Ovary (tissue), 3 donors: Measurements from ENCODE around the gene XYLT1.

ENCODE experiments used
- POLR2A ChIP-seq: fragments of 450-650 bp; IDR thresholded peaks from one replicate; pipeline ENCODE4 v1.6.1; 2017; ENCODE audit warnings: antibody characterized with exemption, mild to moderate bottlenecking, moderate library complexity
- TF ChIP-seq, protein P1 (sequence below), 3 donors: fragments of 450-650 bp in 2 of 3; fragments of 200-600 bp in 1 of 3; IDR thresholded peaks; one replicate each; pipeline versions ENCODE4 v1.5.1 to v1.8.0; 2016 to 2022; ENCODE audit warnings: antibody characterized with exemption in 3 of 3, mild to moderate bottlenecking in 1 of 3
- donor health status: DM: no; HTN: no; CAD: no.

DNA sequence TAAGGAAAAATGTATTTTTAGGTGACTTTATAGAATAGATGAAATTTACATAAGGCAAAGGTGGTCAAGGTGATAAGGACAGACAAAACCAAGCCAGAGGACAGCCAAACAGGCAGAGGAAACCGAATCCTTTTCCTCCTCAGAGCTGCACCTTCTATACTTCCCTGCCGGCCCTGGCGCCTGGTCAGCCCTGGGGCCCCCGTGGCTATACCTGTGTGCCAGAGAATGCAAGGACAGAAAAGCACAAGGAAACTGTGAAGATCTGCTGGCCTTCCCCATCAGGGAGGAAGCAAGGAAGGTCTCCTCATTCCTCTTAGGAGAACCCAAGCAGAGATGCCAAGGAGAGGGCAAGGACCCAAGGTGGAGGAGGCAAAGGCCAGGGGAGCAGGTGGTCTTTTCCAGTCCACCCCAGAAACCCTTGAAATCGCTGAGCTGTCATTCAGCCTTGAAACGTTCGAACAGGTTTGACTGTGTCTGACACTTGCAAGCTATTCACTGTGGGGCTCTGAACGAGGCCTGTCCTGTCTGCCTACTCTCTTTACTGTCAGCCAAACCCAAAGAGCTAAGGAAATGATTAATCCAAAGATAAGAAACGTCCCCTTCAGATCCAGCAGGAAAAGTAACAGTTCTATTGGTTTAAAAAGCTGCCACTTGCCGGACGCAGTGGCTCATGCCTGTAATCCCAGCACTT lies 114.4 kb downstream of the XYLT1 start:
- TF ChIP-seq, protein P1, sequence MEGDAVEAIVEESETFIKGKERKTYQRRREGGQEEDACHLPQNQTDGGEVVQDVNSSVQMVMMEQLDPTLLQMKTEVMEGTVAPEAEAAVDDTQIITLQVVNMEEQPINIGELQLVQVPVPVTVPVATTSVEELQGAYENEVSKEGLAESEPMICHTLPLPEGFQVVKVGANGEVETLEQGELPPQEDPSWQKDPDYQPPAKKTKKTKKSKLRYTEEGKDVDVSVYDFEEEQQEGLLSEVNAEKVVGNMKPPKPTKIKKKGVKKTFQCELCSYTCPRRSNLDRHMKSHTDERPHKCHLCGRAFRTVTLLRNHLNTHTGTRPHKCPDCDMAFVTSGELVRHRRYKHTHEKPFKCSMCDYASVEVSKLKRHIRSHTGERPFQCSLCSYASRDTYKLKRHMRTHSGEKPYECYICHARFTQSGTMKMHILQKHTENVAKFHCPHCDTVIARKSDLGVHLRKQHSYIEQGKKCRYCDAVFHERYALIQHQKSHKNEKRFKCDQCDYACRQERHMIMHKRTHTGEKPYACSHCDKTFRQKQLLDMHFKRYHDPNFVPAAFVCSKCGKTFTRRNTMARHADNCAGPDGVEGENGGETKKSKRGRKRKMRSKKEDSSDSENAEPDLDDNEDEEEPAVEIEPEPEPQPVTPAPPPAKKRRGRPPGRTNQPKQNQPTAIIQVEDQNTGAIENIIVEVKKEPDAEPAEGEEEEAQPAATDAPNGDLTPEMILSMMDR (IDR thresholded peaks at IDR 0.05): no peak
- TF ChIP-seq POLR2A: no peak
